ENCODE results near the gene PCDHAC2. TPM values are rescaled to one million over a fixed set of nuclear protein-coding genes. Genes with fewer than 3 reads are reported as not detected.

Gene PCDHAC2
- total RNA-seq, 6 experiments from 2014 or later = not detected

- H3K4me3 Mint-ChIP-seq = no peak overlapping the region
- no peak overlapping the region for H3K27ac Mint-ChIP-seq
- no peak for DNase-seq
These were observed 37.7 kb downstream of the PCDHAC2 start for GRCh38 chr5:141003791-141004611.

DNA sequence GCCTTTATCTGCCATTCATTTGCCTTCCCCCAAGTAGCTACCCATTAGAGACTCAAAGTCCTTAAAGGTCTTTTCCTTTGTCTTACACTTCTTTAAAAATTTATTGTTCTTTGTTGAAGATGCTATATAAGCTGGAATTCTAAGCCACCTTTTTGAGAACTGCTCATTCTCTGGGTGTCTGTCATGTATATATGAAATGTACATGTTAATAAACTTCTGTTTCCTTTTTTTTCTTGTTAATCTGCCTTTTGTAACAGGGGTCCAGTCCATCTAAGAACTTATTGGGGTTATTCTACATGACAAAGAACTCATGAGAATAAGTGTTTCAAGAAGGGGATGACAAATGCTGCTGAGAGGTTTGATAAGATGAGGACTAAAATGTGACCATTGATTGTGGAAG, 41.5 kb downstream of the PCDHAC2 start:
- no peak for TF ChIP-seq CTCF (IDR thresholded peaks at IDR 0.05)
- Mint-ChIP-seq H3K4me1 (ENCODE audit: low read depth) (no peaks in the 10 kb centered on the region), H3K4me3 (no peak overlapping the region), H3K9me3 (peaks cover 29% of the 10 kb centered on the region), H3K36me3 (ENCODE audit: low read depth) (no peaks in the 10 kb centered on the region), H3K27ac (no peak overlapping the region), H3K27me3 (ENCODE audit: insufficient read depth) (no peaks in the 10 kb centered on the region)
- no peak for DNase-seq

More at GRCh38 chr5:141003791-141004611, 37.7 kb downstream of the PCDHAC2 start:
- no peaks in the 10 kb centered on the region; the same call in 1 of the 2 replicates for H3K27me3 Mint-ChIP-seq (ENCODE audit: insufficient read depth)
- H3K36me3 Mint-ChIP-seq (ENCODE audit: low read depth) = no peaks in the 10 kb centered on the region
- peaks cover 33% of the 10 kb centered on the region for H3K9me3 Mint-ChIP-seq
- no peaks in the 10 kb centered on the region for H3K4me1 Mint-ChIP-seq (ENCODE audit: low read depth)
- TF ChIP-seq CTCF (IDR thresholded peaks at IDR 0.05) = no peak

- TF ChIP-seq CTCF (IDR thresholded peaks at IDR 0.05) = no peak
- H3K9me3 Mint-ChIP-seq = peaks cover 33% of the 10 kb centered on the region
- H3K36me3 Mint-ChIP-seq (ENCODE audit: low read depth) = no peaks in the 10 kb centered on the region; the same call in 1 of the 2 replicates
- no peak for DNase-seq
- H3K27me3 Mint-ChIP-seq (ENCODE audit: insufficient read depth) = no peaks in the 10 kb centered on the region
- H3K4me1 Mint-ChIP-seq (ENCODE audit: low read depth) = no peaks in the 10 kb centered on the region
- H3K4me3 Mint-ChIP-seq = no peak overlapping the region
- no peak overlapping the region for H3K27ac Mint-ChIP-seq
These were observed 43.9 kb downstream of the PCDHAC2 start for GRCh38 chr5:141010047-141010793.

DNA sequence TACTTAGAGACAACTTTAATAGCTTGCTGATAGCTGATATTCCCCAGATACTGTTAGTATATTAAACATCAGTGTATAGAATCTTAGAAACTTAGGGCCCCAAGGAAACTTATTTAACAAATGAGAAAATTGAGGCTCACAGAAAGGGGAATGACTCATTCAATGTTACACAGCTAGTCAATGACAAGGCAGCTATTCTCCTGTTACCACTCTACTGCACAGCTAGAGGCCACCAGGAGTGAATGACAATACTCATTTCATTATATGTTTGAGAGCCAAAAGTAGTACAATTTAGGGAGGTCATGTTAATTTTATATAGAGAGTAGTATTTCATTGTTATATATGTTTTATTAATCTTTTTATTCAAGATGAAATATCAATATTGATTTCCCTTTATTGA, 51.7 kb downstream of the PCDHAC2 start:
- no peak for TF ChIP-seq CTCF (IDR thresholded peaks at IDR 0.05)
- Mint-ChIP-seq H3K27me3 (ENCODE audit: insufficient read depth) (no peaks in the 10 kb centered on the region), H3K9me3 (peaks cover 31% of the 10 kb centered on the region), H3K36me3 (ENCODE audit: low read depth) (no peaks in the 10 kb centered on the region; the same call in 1 of the 2 replicates), H3K4me3 (no peak overlapping the region), H3K27ac (no peak overlapping the region), H3K4me1 (ENCODE audit: low read depth) (no peaks in the 10 kb centered on the region)
- no peak for DNase-seq

Other genes starting within 250 kb of the PCDHAC2 start
- under 1 TPM; 0.09 to 0.22 (median 0.14) TPM for gene PCDHA1, start 180.3 kb upstream of the PCDHAC2 start, total RNA-seq (2021; fragmentation: NEBNext Ultra II Directional; extraction: Animal tissue kit (Norgen Biotek cat#: 25700))
- gene PCDHA2, start 171.6 kb upstream of the PCDHAC2 start, total RNA-seq (2021; fragmentation: NEBNext Ultra II Directional; extraction: Animal tissue kit (Norgen Biotek cat#: 25700)) = under 1 TPM in 1 of 6 experiments, not detected in 5; 0.13 TPM
- under 1 TPM in 1 of 6 experiments, not detected in 5; 0.05 TPM for gene PCDHA3, start 165.4 kb upstream of the PCDHAC2 start, total RNA-seq (2021; fragmentation: NEBNext Ultra II Directional; extraction: Animal tissue kit (Norgen Biotek cat#: 25700))
- under 1 TPM in 1 of 6 experiments, not detected in 5; 0.05 TPM for gene PCDHA4, start 159.4 kb upstream of the PCDHAC2 start, total RNA-seq (2021; fragmentation: NEBNext Ultra II Directional; extraction: Animal tissue kit (Norgen Biotek cat#: 25700))
- gene PCDHA5, start 144.9 kb upstream of the PCDHAC2 start, total RNA-seq (2021; fragmentation: NEBNext Ultra II Directional; extraction: Animal tissue kit (Norgen Biotek cat#: 25700)) = not detected
- under 1 TPM in 3 of 6 experiments, not detected in 3; 0.07 to 0.09 (median 0.08) TPM for gene PCDHA6, start 138.5 kb upstream of the PCDHAC2 start, total RNA-seq (2021; fragmentation: NEBNext Ultra II Directional; extraction: Animal tissue kit (Norgen Biotek cat#: 25700))
- under 1 TPM; 0.09 to 0.26 (median 0.20) TPM for gene PCDHA7, start 132.2 kb upstream of the PCDHAC2 start, total RNA-seq (2021; fragmentation: NEBNext Ultra II Directional; extraction: Animal tissue kit (Norgen Biotek cat#: 25700))
- under 1 TPM in 2 of 6 experiments, not detected in 4; 0.05 to 0.12 TPM for gene PCDHA8, start 125.3 kb upstream of the PCDHAC2 start, total RNA-seq (2021; fragmentation: NEBNext Ultra II Directional; extraction: Animal tissue kit (Norgen Biotek cat#: 25700))
- gene PCDHA9, start 118.1 kb upstream of the PCDHAC2 start, total RNA-seq (2021; fragmentation: NEBNext Ultra II Directional; extraction: Animal tissue kit (Norgen Biotek cat#: 25700)) = under 1 TPM in 1 of 6 experiments, not detected in 5; 0.03 TPM
- not detected for gene PCDHA10, start 110.6 kb upstream of the PCDHAC2 start, total RNA-seq (2021; fragmentation: NEBNext Ultra II Directional; extraction: Animal tissue kit (Norgen Biotek cat#: 25700))
- gene PCDHA11, start 97.5 kb upstream of the PCDHAC2 start, total RNA-seq (2021; fragmentation: NEBNext Ultra II Directional; extraction: Animal tissue kit (Norgen Biotek cat#: 25700)) = under 1 TPM in 4 of 6 experiments, not detected in 2; 0.07 to 0.14 (median 0.11) TPM
- under 1 TPM in 5 of 6 experiments, not detected in 1; 0.09 to 0.34 (median 0.20) TPM for gene PCDHA12, start 91.2 kb upstream of the PCDHAC2 start, total RNA-seq (2021; fragmentation: NEBNext Ultra II Directional; extraction: Animal tissue kit (Norgen Biotek cat#: 25700))
- not detected for gene PCDHA13, start 84.4 kb upstream of the PCDHAC2 start, total RNA-seq (2021; fragmentation: NEBNext Ultra II Directional; extraction: Animal tissue kit (Norgen Biotek cat#: 25700))
- gene PCDHAC1, start 40.2 kb upstream of the PCDHAC2 start, total RNA-seq (2021; fragmentation: NEBNext Ultra II Directional; extraction: Animal tissue kit (Norgen Biotek cat#: 25700)) = not detected
- not detected for gene PCDHB1, start 84.9 kb downstream of the PCDHAC2 start, total RNA-seq (2021; fragmentation: NEBNext Ultra II Directional; extraction: Animal tissue kit (Norgen Biotek cat#: 25700))
- gene PCDHB2, start 128.1 kb downstream of the PCDHAC2 start, total RNA-seq (2021; fragmentation: NEBNext Ultra II Directional; extraction: Animal tissue kit (Norgen Biotek cat#: 25700)) = 1 to 10 TPM; 4.1 to 8.6 (median 5.3) TPM
- under 1 TPM; 0.20 to 0.36 (median 0.30) TPM for gene PCDHB3, start 134.0 kb downstream of the PCDHAC2 start, total RNA-seq (2021; fragmentation: NEBNext Ultra II Directional; extraction: Animal tissue kit (Norgen Biotek cat#: 25700))
- under 1 TPM; 0.24 to 0.80 (median 0.51) TPM for gene PCDHB4, start 155.3 kb downstream of the PCDHAC2 start, total RNA-seq (2021; fragmentation: NEBNext Ultra II Directional; extraction: Animal tissue kit (Norgen Biotek cat#: 25700))
- gene PCDHB5, start 168.7 kb downstream of the PCDHAC2 start, total RNA-seq (2021; fragmentation: NEBNext Ultra II Directional; extraction: Animal tissue kit (Norgen Biotek cat#: 25700)) = under 1 TPM; 0.08 to 0.43 (median 0.23) TPM
- under 1 TPM; 0.14 to 0.94 (median 0.70) TPM for gene PCDHB6, start 183.6 kb downstream of the PCDHAC2 start, total RNA-seq (2021; fragmentation: NEBNext Ultra II Directional; extraction: Animal tissue kit (Norgen Biotek cat#: 25700))
- gene PCDHB7, start 206.2 kb downstream of the PCDHAC2 start, total RNA-seq (2021; fragmentation: NEBNext Ultra II Directional; extraction: Animal tissue kit (Norgen Biotek cat#: 25700)) = under 1 TPM; 0.38 to 0.97 (median 0.46) TPM
- gene PCDHB8, start 211.3 kb downstream of the PCDHAC2 start, total RNA-seq (2021; fragmentation: NEBNext Ultra II Directional; extraction: Animal tissue kit (Norgen Biotek cat#: 25700)) = 1 to 10 TPM in 4 of 6 experiments, under 1 TPM in 2; 0.88 to 2.9 (median 2.1) TPM
- 1 to 10 TPM; 1.7 to 4.0 (median 3.5) TPM for gene PCDHB16, start 215.9 kb downstream of the PCDHAC2 start, total RNA-seq (2021; fragmentation: NEBNext Ultra II Directional; extraction: Animal tissue kit (Norgen Biotek cat#: 25700))
- 1 to 10 TPM; 1.0 to 2.5 (median 1.6) TPM for gene PCDHB9, start 220.7 kb downstream of the PCDHAC2 start, total RNA-seq (2021; fragmentation: NEBNext Ultra II Directional; extraction: Animal tissue kit (Norgen Biotek cat#: 25700))
- 1 to 10 TPM in 4 of 6 experiments, under 1 TPM in 2; 0.78 to 1.3 (median 1.1) TPM for gene PCDHB10, start 225.9 kb downstream of the PCDHAC2 start, total RNA-seq (2021; fragmentation: NEBNext Ultra II Directional; extraction: Animal tissue kit (Norgen Biotek cat#: 25700))
- gene PCDHB11, start 233.2 kb downstream of the PCDHAC2 start, total RNA-seq (2021; fragmentation: NEBNext Ultra II Directional; extraction: Animal tissue kit (Norgen Biotek cat#: 25700)) = under 1 TPM; 0.33 to 0.54 (median 0.47) TPM
- under 1 TPM; 0.51 to 0.83 (median 0.63) TPM for gene PCDHB12, start 242.2 kb downstream of the PCDHAC2 start, total RNA-seq (2021; fragmentation: NEBNext Ultra II Directional; extraction: Animal tissue kit (Norgen Biotek cat#: 25700))
- 1 to 10 TPM; 3.0 to 4.5 (median 3.8) TPM for gene PCDHB13, start 247.4 kb downstream of the PCDHAC2 start, total RNA-seq (2021; fragmentation: NEBNext Ultra II Directional; extraction: Animal tissue kit (Norgen Biotek cat#: 25700))

Measured in HFFc6 (cell line).